Stimulated activated effector memory CD8-positive, alpha-beta T cell treated with anti-CD3 and anti-CD28 coated beads, Interleukin-12 subunit alpha, Interleukin-12 subunit beta, amount 100 ng/mL, for 72 hours (primary cell): ENCODE data around the gene MRPS26.
A peak's percentile ranks its signal among the peaks of the same experiment; 100 is the strongest.
"Not testable (repeated sequence)": the region's sequence is repeated elsewhere in the genome, so short reads cannot be mapped to it uniquely, and the experiment has no call there.

Experiments used
- ATAC-seq: fragments of 150-1000 bp; cut with Tn5 transposase; 2 replicates; pipeline ENCODE4 v1.10.0; 2021
- DNase-seq, 2 donors: peaks; one replicate each; pipeline ENCODE4 v3.0.0; 2021 to 2022; ENCODE audit warnings: low spot score in 2 of 2
- H3K27ac Mint-ChIP-seq: one replicate; pipeline ENCODE4 v1.8.0; 2022; ENCODE audit warnings: mild to moderate bottlenecking, mixed read lengths
- H3K36me3 Mint-ChIP-seq: one replicate; pipeline ENCODE4 v1.8.0; 2022; ENCODE audit warnings: mild to moderate bottlenecking, mixed read lengths
- H3K4me1 Mint-ChIP-seq: one replicate; pipeline ENCODE4 v1.8.0; 2022; ENCODE audit warnings: mixed read lengths
- H3K4me3 Mint-ChIP-seq: one replicate; pipeline ENCODE4 v1.8.0; 2022; ENCODE audit warnings: mild to moderate bottlenecking, mixed read lengths
- H3K9me3 Mint-ChIP-seq: one replicate; pipeline ENCODE4 v1.8.0; 2022; ENCODE audit warnings: mixed read lengths

Gene MRPS26

DNA sequence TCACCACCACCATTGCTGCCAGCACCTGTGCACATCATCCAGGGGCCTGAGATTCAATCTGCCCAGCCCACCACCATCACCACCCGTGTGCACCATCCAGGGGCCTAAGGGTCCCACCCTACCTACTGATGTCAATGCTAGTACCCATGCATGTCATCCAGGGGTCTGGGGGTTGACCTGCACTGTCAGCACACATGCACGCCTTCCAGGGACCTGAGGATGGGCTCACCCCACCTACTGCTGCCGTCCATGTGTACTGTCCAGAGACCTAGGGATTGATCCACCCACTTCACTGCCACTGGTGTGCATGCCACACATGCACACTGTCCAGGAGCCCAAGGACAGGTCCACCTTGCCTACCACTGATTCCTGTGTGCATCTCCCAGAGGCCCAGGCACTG lies 13.6 kb downstream of the MRPS26 start:
- ATAC-seq, result no peak
- no peak overlapping the region for H3K4me3 Mint-ChIP-seq
- DNase-seq, result no peak
- no peaks in the 10 kb centered on the region for H3K4me1 Mint-ChIP-seq
- H3K27ac Mint-ChIP-seq, result no peak overlapping the region
- no peaks in the 10 kb centered on the region for H3K9me3 Mint-ChIP-seq
- H3K36me3 Mint-ChIP-seq, result no peaks in the 10 kb centered on the region

DNA sequence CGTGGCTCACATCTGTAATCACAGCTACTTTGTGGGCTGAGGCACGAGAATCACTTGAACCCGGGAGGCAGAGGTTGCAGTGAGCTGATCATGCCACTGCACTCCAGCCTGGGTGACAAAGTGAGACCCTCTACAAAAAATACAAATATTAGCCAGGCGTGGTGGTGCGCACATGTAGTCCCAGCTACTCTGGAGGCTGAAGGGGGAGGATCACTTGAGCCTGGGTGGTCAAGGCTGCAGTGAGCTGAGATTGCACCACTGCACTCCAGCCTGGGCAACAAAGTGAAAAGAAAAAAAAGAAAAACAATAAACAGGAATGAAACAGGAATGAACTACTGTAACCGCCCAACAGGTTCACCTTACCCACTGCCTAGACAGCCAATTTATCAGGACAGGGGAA lies 18.3 kb downstream of the MRPS26 start:
- H3K9me3 Mint-ChIP-seq, H3K27ac Mint-ChIP-seq, DNase-seq, ATAC-seq, H3K36me3 Mint-ChIP-seq, H3K4me1 Mint-ChIP-seq, H3K4me3 Mint-ChIP-seq: not testable (repeated sequence)

- peaks cover 12% of the 10 kb centered on the region for H3K4me1 Mint-ChIP-seq
- no peak overlapping the region for H3K27ac Mint-ChIP-seq
- no peaks in the 10 kb centered on the region for H3K36me3 Mint-ChIP-seq
- H3K4me3 Mint-ChIP-seq, result no peak overlapping the region
- H3K9me3 Mint-ChIP-seq, result no peaks in the 10 kb centered on the region
- no peak for ATAC-seq
- no peak for DNase-seq
Measured at GRCh38 chr20:3067139-3068014, 21.5 kb downstream of the MRPS26 start.

GRCh38 chr20:3068075-3068474 lies 22.2 kb downstream of the MRPS26 start:
- Mint-ChIP-seq H3K36me3 (no peaks in the 10 kb centered on the region), H3K4me3 (no peak overlapping the region), H3K27ac (no peak overlapping the region), H3K9me3 (no peaks in the 10 kb centered on the region), H3K4me1 (peaks cover 14% of the 10 kb centered on the region)
- ATAC-seq, result no peak
- no peak for DNase-seq

GRCh38 chr20:3068986-3069900 lies 23.4 kb downstream of the MRPS26 start:
- Mint-ChIP-seq H3K4me3 (no peak overlapping the region), H3K36me3 (no peaks in the 10 kb centered on the region), H3K27ac (no peak overlapping the region), H3K4me1 (peaks cover 14% of the 10 kb centered on the region), H3K9me3 (no peaks in the 10 kb centered on the region)
- ATAC-seq, result peak; percentile 40
- DNase-seq, result no peak

- DNase-seq (no peak), ATAC-seq (no peak)
- no peaks in the 10 kb centered on the region for H3K9me3 Mint-ChIP-seq
- H3K4me3 Mint-ChIP-seq, result peak overlapping the region; percentile 70
- H3K4me1 Mint-ChIP-seq, result peaks cover 14% of the 10 kb centered on the region
- peak overlapping the region; percentile 26 for H3K27ac Mint-ChIP-seq
- H3K36me3 Mint-ChIP-seq, result no peaks in the 10 kb centered on the region
Measured at GRCh38 chr20:3070725-3071124, 24.9 kb downstream of the MRPS26 start.

- peak overlapping the region; percentile 70 for H3K4me3 Mint-ChIP-seq
- DNase-seq (no peak), ATAC-seq (no peak)
- H3K36me3 Mint-ChIP-seq, result no peaks in the 10 kb centered on the region
- H3K4me1 Mint-ChIP-seq, result peaks cover 14% of the 10 kb centered on the region
- H3K9me3 Mint-ChIP-seq, result no peaks in the 10 kb centered on the region
- peak overlapping the region; percentile 26 for H3K27ac Mint-ChIP-seq
Measured at GRCh38 chr20:3071266-3071609, 25.4 kb downstream of the MRPS26 start.

DNA sequence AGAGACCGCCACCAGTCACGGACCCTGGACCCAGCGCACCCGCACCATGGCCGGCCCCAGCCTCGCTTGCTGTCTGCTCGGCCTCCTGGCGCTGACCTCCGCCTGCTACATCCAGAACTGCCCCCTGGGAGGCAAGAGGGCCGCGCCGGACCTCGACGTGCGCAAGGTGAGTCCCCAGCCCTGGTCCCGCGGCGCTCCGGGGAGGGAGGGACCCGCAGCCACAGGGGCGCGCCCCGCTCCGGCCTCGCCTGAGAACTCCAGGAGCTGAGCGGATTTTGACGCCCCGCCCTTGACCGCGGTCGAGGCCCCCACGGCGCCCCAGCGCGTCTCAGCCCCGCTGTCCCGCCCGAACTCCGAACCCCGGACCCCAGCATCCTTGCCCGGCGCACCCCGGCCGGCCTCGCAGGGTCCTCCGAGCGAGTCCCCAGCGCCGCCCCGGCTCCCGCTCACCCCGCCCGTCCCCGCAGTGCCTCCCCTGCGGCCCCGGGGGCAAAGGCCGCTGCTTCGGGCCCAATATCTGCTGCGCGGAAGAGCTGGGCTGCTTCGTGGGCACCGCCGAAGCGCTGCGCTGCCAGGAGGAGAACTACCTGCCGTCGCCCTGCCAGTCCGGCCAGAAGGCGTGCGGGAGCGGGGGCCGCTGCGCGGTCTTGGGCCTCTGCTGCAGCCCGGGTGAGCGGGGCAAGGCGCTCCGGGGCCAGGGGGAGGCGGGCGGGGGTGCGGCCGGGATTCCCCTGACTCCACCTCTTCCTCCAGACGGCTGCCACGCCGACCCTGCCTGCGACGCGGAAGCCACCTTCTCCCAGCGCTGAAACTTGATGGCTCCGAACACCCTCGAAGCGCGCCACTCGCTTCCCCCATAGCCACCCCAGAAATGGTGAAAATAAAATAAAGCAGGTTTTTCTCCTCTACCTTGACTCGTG lies 26.0 kb downstream of the MRPS26 start, which contains the start of gene OXT:
Gene OXT (plus strand): TSS at position 11 of the 920 bp plus-strand sequence. CDS start 36 bp downstream, at position 47.
- ATAC-seq, result peak; percentile 85
- DNase-seq, result peak; percentile 34 to 63
- H3K36me3 Mint-ChIP-seq, result no peaks in the 10 kb centered on the region
- H3K27ac Mint-ChIP-seq, result peak within 1 kb of the TSS; percentile 78
- H3K4me3 Mint-ChIP-seq, result peak within 1 kb of the TSS; percentile 70
- peaks cover 14% of the 10 kb centered on the region for H3K4me1 Mint-ChIP-seq
- no peaks in the 10 kb centered on the region for H3K9me3 Mint-ChIP-seq

- Mint-ChIP-seq H3K4me1 (peaks cover 14% of the 10 kb centered on the region), H3K4me3 (peak overlapping the region; percentile 70), H3K36me3 (no peaks in the 10 kb centered on the region), H3K27ac (peak overlapping the region; percentile 78), H3K9me3 (no peaks in the 10 kb centered on the region)
- ATAC-seq (no peak), DNase-seq (no peak)
Measured at GRCh38 chr20:3072530-3073250, 26.8 kb downstream of the MRPS26 start.

- Mint-ChIP-seq H3K4me1 (peaks cover 14% of the 10 kb centered on the region), H3K4me3 (peak overlapping the region; percentile 70)
- ATAC-seq, H3K27ac Mint-ChIP-seq, H3K36me3 Mint-ChIP-seq, H3K9me3 Mint-ChIP-seq, DNase-seq: not testable (repeated sequence)
Measured at GRCh38 chr20:3073251-3073643, 27.4 kb downstream of the MRPS26 start.

GRCh38 chr20:3074812-3075211 lies 29.0 kb downstream of the MRPS26 start:
- Mint-ChIP-seq H3K4me3 (no peak overlapping the region), H3K4me1 (peaks cover 14% of the 10 kb centered on the region), H3K9me3 (no peaks in the 10 kb centered on the region), H3K27ac (no peak overlapping the region), H3K36me3 (no peaks in the 10 kb centered on the region)
- ATAC-seq, result no peak
- no peak for DNase-seq

- H3K4me1 Mint-ChIP-seq, result peaks cover 14% of the 10 kb centered on the region
- H3K4me3 Mint-ChIP-seq, H3K27ac Mint-ChIP-seq, H3K36me3 Mint-ChIP-seq, ATAC-seq, DNase-seq, H3K9me3 Mint-ChIP-seq: not testable (repeated sequence)
Measured at GRCh38 chr20:3075315-3075714, 29.5 kb downstream of the MRPS26 start.

- Mint-ChIP-seq H3K27ac (no peak overlapping the region), H3K9me3 (no peaks in the 10 kb centered on the region)
Measured at GRCh38 chr20:3077618-3078134, 31.8 kb downstream of the MRPS26 start.

GRCh38 chr20:3080939-3081388 lies 35.1 kb downstream of the MRPS26 start:
- H3K4me3 Mint-ChIP-seq, result no peak overlapping the region
- DNase-seq (no peak), ATAC-seq (no peak)

More at GRCh38 chr20:3077618-3078134, 31.8 kb downstream of the MRPS26 start:
- H3K36me3 Mint-ChIP-seq, result no peaks in the 10 kb centered on the region
- DNase-seq (no peak), ATAC-seq (peak; percentile 61)
- H3K4me1 Mint-ChIP-seq, result no peaks in the 10 kb centered on the region
- H3K4me3 Mint-ChIP-seq, result no peak overlapping the region

More at GRCh38 chr20:3080939-3081388, 35.1 kb downstream of the MRPS26 start:
- Mint-ChIP-seq H3K9me3 (no peaks in the 10 kb centered on the region), H3K36me3 (no peaks in the 10 kb centered on the region), H3K27ac (no peak overlapping the region), H3K4me1 (peaks cover 11% of the 10 kb centered on the region)
